Tongue (tissue), 2 donors: ENCODE data around the gene MPLKIP. TPM values are rescaled to one million over a fixed set of nuclear protein-coding genes. Genes with fewer than 3 reads are reported as not detected.
"Not testable (repeated sequence)": the region's sequence is repeated elsewhere in the genome, so short reads cannot be mapped to it uniquely, and the experiment has no call there.

Experiments
- DNase-seq: peaks from one replicate; pipeline ENCODE4 v3.0.0-alpha.2; 2015
- total RNA-seq: library from RNA; depleted of rRNA; stranded (reverse); fragments of >200 nt; gene quantifications from one replicate; pipeline ENCODE4 v1.2.3, GENCODE V29; 2014

MPLKIP gene
- total RNA-seq, 1 donor from 2014 or later = 8.9 TPM

DNA sequence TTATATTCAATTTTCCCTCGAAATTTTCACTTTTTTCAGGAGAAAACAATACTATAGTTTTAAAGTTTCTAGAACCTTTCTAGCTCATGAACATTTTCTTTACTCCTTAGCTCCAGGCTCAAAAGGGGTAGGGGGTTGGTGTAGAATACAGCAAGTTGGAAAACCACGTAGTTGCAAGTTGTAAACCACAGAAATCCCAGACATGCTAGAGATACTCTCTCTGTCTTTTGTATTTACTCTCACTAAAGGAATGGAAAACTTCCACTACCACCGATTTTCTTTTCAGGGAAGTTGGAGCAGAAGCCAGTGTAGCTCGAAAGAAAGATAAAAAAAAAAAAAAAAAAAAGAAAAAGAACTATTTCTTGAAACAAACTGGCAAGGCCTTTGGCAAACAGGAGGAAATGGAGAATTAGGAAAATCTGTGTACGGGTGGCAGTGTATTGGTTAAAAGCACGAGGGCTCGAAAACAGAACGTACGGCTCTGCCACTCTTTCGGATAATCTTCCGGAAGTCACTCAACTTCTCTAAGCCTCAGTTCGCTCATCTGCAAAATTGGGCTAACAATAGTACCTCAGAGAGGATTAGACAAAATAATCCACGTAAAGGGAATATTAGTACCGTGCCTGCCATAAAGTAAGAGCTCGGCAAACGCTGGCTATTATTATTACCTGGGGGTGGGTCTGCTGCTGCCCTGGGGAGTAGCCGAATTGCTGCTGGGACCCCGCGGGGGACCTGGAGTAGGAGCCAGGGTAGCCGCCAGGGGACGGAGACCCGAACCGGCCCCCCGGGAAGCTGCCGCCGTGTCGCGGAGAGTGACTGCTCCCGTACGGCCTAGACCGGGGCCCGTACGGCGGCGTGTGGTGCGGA is 628 bp downstream of the MPLKIP start:
- peak; percentile 21 for DNase-seq

GRCh38 chr7:40122940-40123254 is 11.5 kb downstream of the MPLKIP start:
- no peak for DNase-seq

- not testable (repeated sequence) for DNase-seq
Measured at GRCh38 chr7:40122100-40122939, 12.1 kb downstream of the MPLKIP start.

DNA sequence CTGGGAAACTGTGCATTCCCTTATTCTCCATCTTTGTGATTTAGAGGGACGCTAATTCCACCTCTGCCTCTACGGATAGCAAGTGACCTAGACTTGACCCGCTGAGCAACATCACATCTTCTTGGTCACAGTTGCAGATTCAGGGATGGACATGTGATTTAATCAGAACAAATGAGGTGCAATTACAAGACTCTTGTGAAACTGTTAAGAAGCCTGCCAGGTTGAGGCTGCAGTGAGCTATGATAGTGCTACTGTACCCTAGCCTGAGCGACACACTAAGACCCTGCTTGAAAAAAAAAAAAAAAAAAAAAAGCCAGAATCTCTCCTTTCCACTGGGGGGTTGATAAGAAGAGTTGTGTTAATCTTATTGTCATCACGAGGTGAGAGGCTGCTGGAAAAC is 14.4 kb downstream of the MPLKIP start:
- no peak for DNase-seq

DNA sequence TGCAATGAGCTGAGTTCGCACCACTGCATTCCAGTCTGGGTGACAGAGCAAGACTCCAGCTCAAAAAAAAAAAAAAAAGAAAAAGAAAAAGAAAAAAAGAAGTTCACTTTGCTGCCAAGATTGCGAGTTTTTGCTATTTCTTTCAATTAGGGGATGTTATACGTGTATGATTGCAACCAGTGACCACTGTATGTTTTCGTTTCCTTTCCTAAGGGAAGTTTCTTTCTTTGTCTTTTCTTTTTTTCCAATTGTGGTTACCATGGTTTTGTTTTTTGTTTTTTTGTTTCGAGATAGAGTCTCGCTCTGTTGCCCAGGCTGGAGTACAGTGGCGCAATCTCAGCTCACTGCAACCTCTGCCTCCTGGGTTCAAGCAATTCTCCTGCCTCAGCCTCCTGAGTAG is 16.2 kb downstream of the MPLKIP start:
- not testable (repeated sequence) for DNase-seq

GRCh38 chr7:40117199-40117598 is 17.2 kb downstream of the MPLKIP start:
- DNase-seq = not testable (repeated sequence)

DNA sequence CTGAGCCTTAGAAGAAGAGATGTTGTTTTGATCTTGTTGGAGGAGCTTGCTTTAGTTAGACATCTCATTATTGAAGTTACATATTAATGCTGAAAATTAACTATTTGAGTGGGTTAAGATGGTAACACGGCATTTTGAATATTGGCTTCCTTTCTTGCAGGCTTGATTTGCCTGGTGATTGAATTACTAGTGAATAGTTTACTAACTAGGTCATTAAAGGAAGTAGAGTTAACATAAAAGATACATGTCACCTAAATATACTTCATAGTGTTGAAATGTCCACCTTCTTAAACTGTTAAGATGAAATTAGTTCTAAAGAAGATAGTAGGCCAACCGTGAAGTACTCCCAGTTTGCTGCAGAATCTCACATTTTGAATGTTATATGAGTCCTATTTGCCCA is 18.5 kb downstream of the MPLKIP start:
- no peak for DNase-seq

DNA sequence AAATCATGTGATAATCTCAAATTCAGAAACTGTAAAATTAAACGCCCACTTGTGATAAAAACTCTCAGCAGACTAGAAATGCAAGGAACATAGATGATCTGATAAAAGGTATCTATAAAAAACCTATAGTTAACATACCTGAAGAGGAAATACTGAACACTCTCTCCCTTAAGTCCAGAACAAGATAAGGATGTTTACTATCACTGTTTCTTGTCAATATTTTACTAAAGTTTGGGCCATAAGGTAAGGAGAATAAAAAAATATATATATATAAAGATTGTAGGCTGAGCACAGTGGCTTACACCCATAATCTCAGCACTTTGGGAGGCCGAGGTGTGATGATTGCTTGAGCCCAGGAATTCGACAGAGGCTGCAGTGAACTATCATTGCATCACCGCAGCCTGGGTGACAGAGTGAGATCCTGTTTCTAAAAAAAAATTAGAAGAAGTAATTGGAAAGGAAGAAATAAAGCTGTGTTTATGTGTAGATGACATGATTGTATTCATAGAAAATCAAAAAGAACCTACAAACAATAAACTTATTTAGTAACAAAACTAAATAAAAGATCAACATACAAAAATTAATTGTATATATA is 28.4 kb downstream of the MPLKIP start:
- DNase-seq = no peak

DNA sequence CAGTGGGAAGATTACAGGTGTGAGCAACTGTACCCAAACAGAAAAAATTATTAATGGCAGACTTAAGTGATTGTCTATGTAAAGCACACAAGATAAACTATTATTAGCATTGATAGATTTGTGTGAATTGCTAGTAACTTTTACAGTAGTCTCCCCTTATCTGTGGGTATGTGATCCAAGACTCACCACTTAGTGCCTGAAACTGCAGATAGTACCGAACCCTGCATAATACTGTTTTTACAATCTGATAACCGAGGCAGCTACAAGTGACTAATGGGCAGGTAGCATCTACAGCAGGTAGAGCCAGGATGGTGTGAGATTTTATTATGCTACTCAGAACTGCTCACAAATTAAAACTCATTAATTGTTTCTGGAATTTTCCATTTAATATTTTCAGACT is 31.5 kb downstream of the MPLKIP start:
- no peak for DNase-seq

- no peak for DNase-seq
Measured at GRCh38 chr7:40101201-40101600, 33.2 kb downstream of the MPLKIP start.

DNA sequence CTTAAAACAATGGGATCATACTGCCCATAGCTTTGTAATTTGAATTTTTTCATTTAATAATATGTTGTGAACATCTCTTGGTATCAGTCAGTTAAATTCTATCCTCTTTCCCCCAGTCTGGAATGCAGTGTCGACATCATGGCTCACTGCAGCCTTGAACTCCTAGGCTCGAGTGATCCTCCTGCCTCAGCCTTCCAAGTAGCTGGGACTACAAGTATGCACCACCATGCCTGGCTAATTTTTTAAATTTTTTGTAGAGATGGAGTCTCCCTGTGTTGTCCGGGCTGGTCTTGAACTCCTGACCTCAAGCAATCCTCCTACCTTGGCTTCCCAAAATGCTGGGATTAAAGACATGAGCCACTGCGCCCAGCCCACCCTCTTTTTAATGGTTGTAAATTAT is 34.6 kb downstream of the MPLKIP start:
- DNase-seq = no peak

- DNase-seq = no peak
Measured at GRCh38 chr7:40098810-40099209, 35.6 kb downstream of the MPLKIP start.

DNA sequence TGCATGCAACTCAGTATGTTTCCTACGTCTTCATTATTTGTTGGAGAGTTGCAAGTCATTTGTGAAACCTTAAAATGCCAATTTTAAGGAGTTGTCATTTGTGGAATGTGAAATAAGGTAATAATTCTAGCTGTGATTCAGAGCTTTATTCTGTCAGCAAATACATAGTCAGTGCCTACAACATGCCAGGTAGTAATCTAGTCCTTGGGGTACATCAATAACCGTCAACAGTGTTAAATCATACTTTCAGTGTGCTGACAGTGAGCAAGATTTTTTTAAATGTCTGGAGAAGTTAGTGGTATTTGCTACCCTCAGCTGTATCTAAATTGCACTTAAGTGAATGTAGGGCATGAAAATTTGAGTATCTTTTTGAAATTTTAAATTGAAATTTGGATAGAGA is 36.7 kb downstream of the MPLKIP start:
- DNase-seq = no peak

GRCh38 chr7:40095695-40096327 is 38.6 kb downstream of the MPLKIP start:
- DNase-seq = no peak

- no peak for DNase-seq
Measured at GRCh38 chr7:40095230-40095629, 39.2 kb downstream of the MPLKIP start.

GRCh38 chr7:40093631-40094350 is 40.6 kb downstream of the MPLKIP start:
- DNase-seq = no peak

- no peak for DNase-seq
Measured at GRCh38 chr7:40092182-40092581, 42.2 kb downstream of the MPLKIP start.

DNA sequence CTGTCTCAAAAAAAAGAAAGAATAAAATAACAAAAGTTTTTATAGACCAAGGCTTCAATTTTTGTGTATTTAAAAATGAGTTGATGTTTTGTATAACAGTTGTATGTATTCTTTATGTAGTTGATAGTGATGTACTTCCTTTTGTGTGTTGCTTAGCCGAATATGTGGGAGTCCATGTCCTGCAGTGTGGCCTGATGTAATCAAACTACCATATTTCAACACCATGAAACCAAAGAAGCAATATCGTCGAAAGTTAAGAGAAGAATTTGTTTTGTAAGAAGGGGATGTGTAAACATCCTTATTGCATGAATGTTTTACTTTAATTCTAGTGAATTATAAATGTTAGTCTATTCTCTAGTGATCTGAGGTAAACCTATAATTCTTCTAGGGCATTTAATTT is 56.6 kb downstream of the MPLKIP start:
- no peak for DNase-seq
